Trophoblast cell (in vitro differentiated cells and primary cell): ENCODE data around the gene C10orf90.

Experiments
- DNase-seq, 2 donors: peaks; one replicate each; pipeline ENCODE4 v3.0.0-alpha.2; 2016
- H2AFZ ChIP-seq: 2 replicates; pipeline ENCODE4 v1.6.1; 2013; ENCODE audit warnings: low read length, moderate library complexity, mild to moderate bottlenecking; ENCODE audit not compliant: insufficient read depth, poor library complexity
- H2AK5ac ChIP-seq: 2 replicates; pipeline ENCODE4 v1.6.1; 2013; ENCODE audit warnings: mild to moderate bottlenecking, low read length
- H2BK120ac ChIP-seq: 2 replicates; pipeline ENCODE4 v1.6.1; 2013; ENCODE audit warnings: low read length, mild to moderate bottlenecking, moderate library complexity; ENCODE audit not compliant: insufficient read depth, poor library complexity
- H2BK12ac ChIP-seq: 2 replicates; pipeline ENCODE4 v1.6.1; 2013; ENCODE audit warnings: mild to moderate bottlenecking, low read length, moderate library complexity
- H2BK5ac ChIP-seq: 2 replicates; pipeline ENCODE4 v1.6.1; 2013; ENCODE audit warnings: low read length, low read depth, moderate library complexity, mild to moderate bottlenecking; ENCODE audit not compliant: poor library complexity
- H3K14ac ChIP-seq: 2 replicates; pipeline ENCODE4 v1.6.1; 2013; ENCODE audit warnings: mild to moderate bottlenecking, low read length
- H3K18ac ChIP-seq: 2 replicates; pipeline ENCODE4 v1.6.1; 2013; ENCODE audit warnings: mild to moderate bottlenecking, low read length
- H3K23ac ChIP-seq: 2 replicates; pipeline ENCODE4 v1.6.1; 2013; ENCODE audit warnings: low read length
- H3K27ac ChIP-seq: 2 replicates; pipeline ENCODE4 v1.5.1; 2013; ENCODE audit warnings: low read depth, mild to moderate bottlenecking, inconsistent platforms, low read length, moderate library complexity
- H3K27me3 ChIP-seq: 2 replicates; pipeline ENCODE4 v1.6.1; 2013; ENCODE audit warnings: inconsistent platforms, mild to moderate bottlenecking, low read length, moderate library complexity; ENCODE audit not compliant: insufficient read depth
- H3K36me3 ChIP-seq, 2 experiments: 1 replicate in 1 of 2; 2 replicates in 1 of 2; pipeline ENCODE4 v1.6.1; 2013; ENCODE audit warnings: low read length in 2 of 2, mild to moderate bottlenecking in 2 of 2, moderate library complexity in 1 of 2; ENCODE audit not compliant: insufficient read depth in 2 of 2, control insufficient read depth in 1 of 2
- H3K4ac ChIP-seq: 2 replicates; pipeline ENCODE4 v1.6.1; 2013; ENCODE audit warnings: low read depth, mild to moderate bottlenecking, low read length, moderate library complexity
- H3K4me1 ChIP-seq, 2 experiments: 1 replicate in 1 of 2; 2 replicates in 1 of 2; pipeline ENCODE4 v1.6.1; 2013; ENCODE audit warnings: low read length in 2 of 2, mild to moderate bottlenecking in 2 of 2, moderate library complexity in 1 of 2; ENCODE audit not compliant: insufficient read depth in 2 of 2, control insufficient read depth in 1 of 2
- H3K4me2 ChIP-seq: 2 replicates; pipeline ENCODE4 v1.6.1; 2013; ENCODE audit warnings: inconsistent platforms, mild to moderate bottlenecking, low read length, moderate library complexity
- H3K4me3 ChIP-seq: 2 replicates; pipeline ENCODE4 v1.5.1; 2013; ENCODE audit warnings: mild to moderate bottlenecking, low read depth, low read length, inconsistent platforms
- H3K79me1 ChIP-seq: one replicate; pipeline ENCODE4 v1.6.1; 2013; ENCODE audit warnings: low read length
- H3K79me2 ChIP-seq: 2 replicates; pipeline ENCODE4 v1.6.1; 2013; ENCODE audit warnings: low read length, mild to moderate bottlenecking; ENCODE audit not compliant: control insufficient read depth, insufficient read depth, poor library complexity
- H3K9ac ChIP-seq: 2 replicates; pipeline ENCODE4 v1.6.1; 2013; ENCODE audit warnings: mild to moderate bottlenecking, low read length
- H3K9me3 ChIP-seq: 2 replicates; pipeline ENCODE4 v1.6.1; 2013; ENCODE audit warnings: low read depth, mild to moderate bottlenecking, control low read depth, inconsistent platforms, low read length; ENCODE audit not compliant: insufficient read depth
- H4K12ac ChIP-seq: 2 replicates; pipeline ENCODE4 v1.6.1; 2013; ENCODE audit warnings: low read depth, mild to moderate bottlenecking, low read length, moderate library complexity
- H4K8ac ChIP-seq: 2 replicates; pipeline ENCODE4 v1.6.1; 2013; ENCODE audit warnings: low read depth, mild to moderate bottlenecking, low read length, moderate library complexity
- H4K91ac ChIP-seq: one replicate; pipeline ENCODE4 v1.6.1; 2013; ENCODE audit warnings: low read depth, mild to moderate bottlenecking, low read length, moderate library complexity
- WGBS: extraction: QIAGEN DNeasy Blood & Tissue Kit; methylation state at CpG from one replicate; pipeline ENCODE4 v1.1.7; 2013; ENCODE audit warnings: missing lambda C conversion rate; ENCODE audit not compliant: insufficient read length, insufficient coverage; ENCODE audit errors: extremely low coverage; 5-methylcytosine and 5-hydroxymethylcytosine counted together

Gene C10orf90

DNA sequence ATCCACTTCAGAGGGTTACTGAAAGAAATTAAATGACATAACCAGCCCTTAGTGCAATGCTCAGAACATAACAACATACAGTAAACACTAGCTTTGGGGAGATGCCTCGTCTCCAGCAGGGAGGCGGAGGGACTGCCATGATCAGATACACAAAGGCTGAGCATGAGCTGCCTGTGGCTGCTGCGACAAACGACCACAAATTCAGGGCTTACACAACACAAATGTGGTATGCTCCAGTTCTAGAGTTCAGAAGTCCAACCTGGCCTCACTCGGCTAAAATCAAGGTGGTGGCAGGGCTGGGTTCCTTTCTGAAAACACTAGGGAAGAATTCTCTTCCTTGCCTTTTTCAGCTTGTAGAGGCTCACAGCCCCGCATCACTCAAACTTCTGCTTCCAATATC is 154.0 kb downstream of the C10orf90 start:
- Histone ChIP-seq H4K8ac (no peak overlapping the region), H3K9ac (no peak overlapping the region)
- no CpG with 5 or more reads among the region's 6 CpGs for WGBS

GRCh38 chr10:126511917-126512479 is 158.5 kb downstream of the C10orf90 start:
- no peak overlapping the region for H4K91ac ChIP-seq
- peak in 1 of 2 donors; percentile 21 for DNase-seq
- no peak overlapping the region for H4K8ac ChIP-seq
- H2BK12ac ChIP-seq, result no peak overlapping the region
- no peak overlapping the region for H2BK120ac ChIP-seq
- no peak overlapping the region for H3K4ac ChIP-seq
- no peak overlapping the region for H2AFZ ChIP-seq
- H2BK5ac ChIP-seq, result no peak overlapping the region
- H2AK5ac ChIP-seq, result no peak overlapping the region
- H3K4me3 ChIP-seq, result no peak overlapping the region
- no CpG with 5 or more reads among the region's 8 CpGs for WGBS
- H3K79me1 ChIP-seq, result no peaks in the 10 kb centered on the region
- H3K9ac ChIP-seq, result no peak overlapping the region
- no peaks in the 10 kb centered on the region for H3K36me3 ChIP-seq
- no peaks in the 10 kb centered on the region for H3K79me2 ChIP-seq
- no peak overlapping the region for H3K4me2 ChIP-seq
- H3K23ac ChIP-seq, result no peak overlapping the region
- no peak overlapping the region for H4K12ac ChIP-seq
- H3K27ac ChIP-seq, result no peak overlapping the region
- no peak overlapping the region for H3K14ac ChIP-seq
- H3K18ac ChIP-seq, result no peak overlapping the region
- no peaks in the 10 kb centered on the region for H3K9me3 ChIP-seq
- H3K27me3 ChIP-seq, result no peaks in the 10 kb centered on the region
- H3K4me1 ChIP-seq, result no peaks in the 10 kb centered on the region

More for the DNA sequence above, 154.0 kb downstream of the C10orf90 start:
- Histone ChIP-seq H2AFZ (no peak overlapping the region), H3K23ac (no peak overlapping the region), H2BK120ac (no peak overlapping the region), H3K4me3 (no peak overlapping the region), H3K18ac (no peak overlapping the region), H2BK5ac (no peak overlapping the region), H3K36me3 (no peaks in the 10 kb centered on the region), H3K79me2 (no peaks in the 10 kb centered on the region), H3K4me1 (peaks cover 0 to 7% of the 10 kb centered on the region in 2 experiments), H3K4me2 (no peak overlapping the region), H4K91ac (no peak overlapping the region), H2AK5ac (no peak overlapping the region), H3K27ac (no peak overlapping the region), H3K14ac (no peak overlapping the region), H3K4ac (no peak overlapping the region), H3K27me3 (no peaks in the 10 kb centered on the region), H4K12ac (no peak overlapping the region), H2BK12ac (no peak overlapping the region), H3K79me1 (no peaks in the 10 kb centered on the region), H3K9me3 (no peaks in the 10 kb centered on the region)
- peak in 1 of 2 donors; percentile 13 for DNase-seq

- no peak overlapping the region for H3K4me3 ChIP-seq
- H3K79me2 ChIP-seq, result no peaks in the 10 kb centered on the region
- peak in 1 of 2 donors; percentile 29 for DNase-seq
- H3K4me1 ChIP-seq, result no peaks in the 10 kb centered on the region
- no peak overlapping the region for H2AFZ ChIP-seq
- H3K27me3 ChIP-seq, result no peaks in the 10 kb centered on the region
- H2BK120ac ChIP-seq, result no peak overlapping the region
- H3K23ac ChIP-seq, result no peak overlapping the region
- H3K4ac ChIP-seq, result no peak overlapping the region
- no peak overlapping the region for H3K18ac ChIP-seq
- no peak overlapping the region for H4K12ac ChIP-seq
- no peak overlapping the region for H3K4me2 ChIP-seq
- no peaks in the 10 kb centered on the region for H3K79me1 ChIP-seq
- H3K27ac ChIP-seq, result no peak overlapping the region
- H2AK5ac ChIP-seq, result no peak overlapping the region
- H3K14ac ChIP-seq, result no peak overlapping the region
- no CpG with 5 or more reads among the region's 2 CpGs for WGBS
- no peak overlapping the region for H2BK5ac ChIP-seq
- no peaks in the 10 kb centered on the region for H3K9me3 ChIP-seq
- no peaks in the 10 kb centered on the region for H3K36me3 ChIP-seq
- no peak overlapping the region for H4K91ac ChIP-seq
- H2BK12ac ChIP-seq, result no peak overlapping the region
- H4K8ac ChIP-seq, result no peak overlapping the region
- no peak overlapping the region for H3K9ac ChIP-seq
These were observed 161.3 kb downstream of the C10orf90 start for GRCh38 chr10:126509182-126509581.

DNA sequence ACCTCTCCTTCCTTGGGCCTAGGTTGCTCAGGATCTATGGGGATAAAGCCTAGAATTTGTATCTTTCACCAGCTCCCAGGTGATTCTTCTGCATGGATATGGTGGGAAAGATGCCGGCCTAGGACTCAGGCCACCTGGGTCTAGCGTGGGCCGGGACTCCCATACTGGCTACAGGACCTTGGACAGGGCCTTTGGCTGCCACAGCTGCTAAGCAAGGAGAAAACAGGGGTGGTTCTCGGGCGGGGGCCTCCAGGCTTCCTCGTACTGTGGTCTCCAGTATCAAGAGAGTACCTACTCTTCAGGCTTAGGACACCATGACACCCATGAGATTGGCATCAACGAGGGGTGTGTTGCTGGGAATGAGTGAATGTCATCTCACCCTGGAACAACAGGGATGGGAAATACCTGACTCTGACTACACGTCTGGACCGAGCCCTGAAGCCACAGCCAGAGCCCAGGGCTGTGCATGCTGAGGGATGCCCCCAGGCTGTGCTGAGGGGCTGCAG is 161.9 kb downstream of the C10orf90 start:
- no peaks in the 10 kb centered on the region for H3K36me3 ChIP-seq
- H3K79me1 ChIP-seq, result no peaks in the 10 kb centered on the region
- no peaks in the 10 kb centered on the region for H3K9me3 ChIP-seq
- H3K14ac ChIP-seq, result no peak overlapping the region
- H3K4ac ChIP-seq, result no peak overlapping the region
- no peak overlapping the region for H4K91ac ChIP-seq
- H3K79me2 ChIP-seq, result no peaks in the 10 kb centered on the region
- WGBS, result no CpG with 5 or more reads among the region's 9 CpGs
- H3K4me1 ChIP-seq, result no peaks in the 10 kb centered on the region
- H2AFZ ChIP-seq, result no peak overlapping the region
- peak in 1 of 2 donors; percentile 19 for DNase-seq
- H3K4me2 ChIP-seq, result no peak overlapping the region
- no peak overlapping the region for H2BK12ac ChIP-seq
- H3K4me3 ChIP-seq, result no peak overlapping the region
- no peaks in the 10 kb centered on the region for H3K27me3 ChIP-seq
- H3K9ac ChIP-seq, result no peak overlapping the region
- H3K23ac ChIP-seq, result no peak overlapping the region
- H2AK5ac ChIP-seq, result no peak overlapping the region
- H4K8ac ChIP-seq, result no peak overlapping the region
- H2BK5ac ChIP-seq, result no peak overlapping the region
- H3K18ac ChIP-seq, result no peak overlapping the region
- H2BK120ac ChIP-seq, result no peak overlapping the region
- H4K12ac ChIP-seq, result no peak overlapping the region
- H3K27ac ChIP-seq, result no peak overlapping the region
